HPDE6-E6E7 (cell line): Measurements from ENCODE around the gene CYP21A2.
A peak's percentile ranks its signal among the peaks of the same experiment; 100 is the strongest.

Experiments
- DNase-seq: peaks from one replicate; pipeline ENCODE4 v3.0.0; 2011; ENCODE audit warnings: missing footprints; ENCODE audit errors: extremely low spot score

Gene CYP21A2

DNA sequence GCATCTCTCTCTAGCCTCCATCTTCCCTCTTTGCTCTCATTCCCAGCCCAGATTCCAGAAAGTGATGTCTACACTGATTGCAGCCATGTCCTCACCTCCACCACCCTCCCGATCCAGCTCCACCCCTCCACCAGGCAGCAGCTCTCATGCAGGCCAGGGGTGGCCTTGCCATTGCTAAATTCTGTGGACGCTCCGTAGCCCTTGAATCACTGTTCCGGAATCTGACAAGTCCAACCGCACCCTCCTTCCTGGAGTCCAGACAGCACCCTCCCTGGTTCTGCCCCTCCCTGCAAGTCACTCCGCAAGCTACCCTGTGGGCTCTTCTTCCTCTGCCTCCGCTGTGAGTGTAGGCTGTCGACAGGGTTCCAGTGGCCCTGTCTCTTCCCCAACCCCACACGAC lies 44.7 kb downstream of the CYP21A2 start:
- DNase-seq, result peak; percentile 86

- no peak for DNase-seq
Measured at GRCh38 chr6:32083812-32084768, 45.9 kb downstream of the CYP21A2 start.

DNA sequence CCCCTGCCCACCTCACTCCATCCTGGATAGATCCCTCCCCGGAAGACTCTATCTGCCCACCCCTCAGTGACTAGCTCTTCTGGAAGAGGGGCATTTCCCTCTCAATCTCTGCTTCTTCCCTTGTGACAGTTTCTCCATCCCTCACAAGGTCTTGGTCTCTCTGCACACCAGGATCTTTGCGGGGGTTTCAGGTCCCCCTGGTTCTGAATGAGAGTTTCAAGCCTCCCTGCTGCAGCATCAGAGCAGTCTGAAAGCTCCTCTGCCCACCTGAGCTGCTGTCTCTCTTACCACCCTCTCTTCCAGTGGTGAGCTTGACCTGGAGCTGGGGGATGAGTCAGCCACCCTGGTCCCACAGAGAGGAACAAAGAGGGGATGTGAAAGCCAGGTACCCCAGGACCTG lies 46.6 kb downstream of the CYP21A2 start:
- no peak for DNase-seq

- DNase-seq, result peak; percentile 52
Measured at GRCh38 chr6:32085759-32086459, 47.7 kb downstream of the CYP21A2 start.

DNA sequence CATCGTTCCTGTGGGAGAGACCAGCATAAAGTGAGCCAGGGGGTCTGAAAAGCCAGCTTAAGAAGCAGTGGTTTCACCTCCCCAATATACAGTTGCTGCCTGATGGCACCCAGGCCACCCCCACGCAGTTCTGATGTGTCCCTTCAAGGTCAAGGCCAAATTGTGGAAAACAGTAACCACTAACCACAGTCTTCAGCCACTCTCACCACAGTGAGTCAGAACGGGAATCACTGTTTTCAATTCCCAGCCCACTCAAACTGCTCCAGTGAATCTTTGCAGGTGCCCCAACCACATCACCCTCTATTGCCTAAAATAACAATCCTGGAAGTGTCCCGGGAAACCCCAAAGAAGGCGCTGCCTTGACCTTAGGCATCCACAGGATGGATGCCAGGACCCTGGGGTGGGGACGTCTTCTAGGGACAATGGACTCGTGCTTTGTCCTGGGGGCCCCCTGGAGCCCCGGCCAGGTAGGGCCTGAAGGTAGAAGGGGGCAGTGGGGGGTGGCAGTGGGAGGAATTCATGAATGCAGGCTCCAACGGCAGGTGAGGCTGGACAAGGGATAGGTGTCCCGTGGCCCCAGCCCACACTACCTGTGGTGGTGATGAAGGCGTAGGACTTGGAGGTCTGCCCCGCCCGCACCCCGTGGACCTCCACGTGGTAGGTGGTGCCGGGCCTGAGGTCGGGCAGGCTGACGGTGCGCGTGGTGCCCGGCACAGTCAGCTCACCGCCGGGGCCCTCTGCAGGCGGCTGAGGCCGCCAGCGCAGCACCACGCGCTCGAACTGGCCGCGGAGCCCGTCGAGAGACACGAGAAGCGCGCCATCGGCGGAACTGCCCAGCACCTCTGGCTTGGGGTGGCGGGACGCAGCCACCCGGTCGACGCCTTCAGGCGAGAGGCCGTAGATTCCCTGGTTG lies 48.7 kb downstream of the CYP21A2 start:
- no peak for DNase-seq

DNA sequence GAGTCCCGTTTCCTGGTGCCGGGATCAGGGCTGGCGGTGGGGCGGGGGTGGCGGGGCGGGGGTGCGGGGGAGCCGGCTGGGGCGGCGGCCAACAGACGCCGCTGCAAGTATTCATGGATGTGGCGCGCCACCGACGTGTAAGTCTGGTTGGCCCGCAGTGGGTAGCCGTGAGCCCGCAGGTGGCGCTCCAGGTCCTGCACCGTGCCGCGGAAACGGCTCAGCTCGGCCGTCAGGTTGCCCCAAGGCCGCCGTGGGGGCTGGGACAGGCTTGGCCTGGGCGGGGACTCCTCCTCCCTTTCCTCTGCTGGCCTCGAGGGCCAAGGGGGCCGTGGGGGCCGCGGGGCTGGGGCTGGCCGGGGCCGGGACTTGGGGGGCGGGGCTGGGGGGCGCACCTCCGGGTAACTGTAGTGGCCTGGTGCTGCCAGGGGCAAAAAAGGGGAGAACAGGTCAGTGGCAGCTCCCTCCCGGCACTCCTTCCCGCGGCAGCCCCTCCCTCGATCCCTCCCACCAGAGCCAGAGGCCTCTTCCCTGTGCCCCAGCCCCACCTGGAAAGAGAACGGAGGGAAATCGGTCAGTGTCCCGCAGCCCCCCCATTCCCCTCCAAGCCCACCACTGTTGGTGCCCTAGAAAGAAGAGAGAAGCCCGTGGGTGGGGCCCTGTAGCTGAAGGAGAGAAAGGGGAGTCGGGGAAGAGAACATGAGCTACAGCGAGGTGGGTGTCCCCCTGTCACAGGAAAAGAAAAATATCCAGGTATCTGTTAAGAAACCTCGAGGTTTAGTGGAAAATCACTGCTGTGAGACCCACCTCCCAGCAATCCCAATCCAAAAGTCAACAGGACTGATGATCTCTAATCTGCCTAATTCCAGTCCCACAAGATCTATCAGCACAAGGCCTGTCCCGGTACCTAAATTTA lies 49.6 kb downstream of the CYP21A2 start:
- DNase-seq, result peak; percentile 58

- DNase-seq, result no peak
Measured at GRCh38 chr6:32088487-32089049, 50.4 kb downstream of the CYP21A2 start.

DNA sequence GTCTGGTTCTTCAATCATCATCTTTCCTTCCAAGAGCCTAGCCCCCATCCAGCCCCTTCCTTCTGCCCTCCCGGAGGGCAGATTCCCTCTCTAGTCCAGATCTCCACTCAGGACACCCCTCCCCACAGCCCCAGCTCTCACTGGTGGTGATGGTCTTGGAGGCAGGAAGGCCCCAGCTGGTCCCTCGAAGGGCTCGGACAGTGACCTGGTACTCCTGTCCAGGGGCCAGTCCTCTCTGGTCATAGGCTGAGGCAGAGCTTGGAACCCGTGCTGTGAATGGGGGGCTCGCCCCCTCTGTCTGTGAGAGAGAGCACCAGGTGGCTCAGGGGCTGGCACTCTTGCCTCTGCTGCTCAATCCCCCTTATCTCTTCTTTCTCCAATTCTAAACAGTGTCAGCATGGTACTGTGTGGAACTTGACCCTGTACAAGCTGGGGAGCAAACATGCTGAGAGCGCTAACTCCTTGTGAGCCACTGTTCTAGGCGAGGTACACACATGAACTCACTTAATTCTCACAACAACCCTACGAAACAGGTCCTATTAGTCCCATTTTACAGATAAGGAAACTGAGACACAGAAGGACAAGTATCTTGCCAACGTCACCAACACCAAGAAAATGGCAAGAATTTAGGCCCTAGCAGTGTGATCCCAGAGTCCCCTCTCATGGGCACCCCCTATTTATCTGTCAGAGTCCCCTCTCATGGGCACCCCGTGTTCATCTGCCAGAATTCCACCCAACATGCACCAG lies 51.0 kb downstream of the CYP21A2 start:
- no peak for DNase-seq
